ENCODE results near the gene INPP5D.

DNA sequence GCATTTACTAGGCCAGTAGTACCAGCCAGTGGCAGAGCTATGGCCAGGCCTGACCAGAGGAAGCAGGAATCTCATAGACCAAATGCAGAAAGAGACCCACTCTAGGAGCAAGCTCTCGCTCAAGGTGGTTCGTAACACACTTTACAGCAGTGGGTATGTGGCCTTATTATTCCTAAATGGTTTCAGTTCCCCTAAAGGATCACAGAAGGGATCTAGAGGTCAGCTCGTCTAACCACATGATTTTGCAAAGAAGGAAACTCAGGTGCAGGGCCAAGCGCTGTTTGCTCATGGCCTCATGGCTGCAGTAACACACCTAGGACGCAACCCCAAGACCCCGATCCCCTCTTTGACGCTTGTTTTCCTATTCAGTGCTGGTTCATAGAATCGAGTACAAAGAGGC, 125.8 kb downstream of the INPP5D start:
- TF ChIP-seq JUND (IDR thresholded peaks at IDR 0.05) (no peak), POLR2AphosphoS5 (IDR thresholded peaks at IDR 0.05; ENCODE audit: low read depth, low read length) (no peak), CHD2 (IDR thresholded peaks at IDR 0.05; ENCODE audit: low read length, partially characterized antibody) (no peak), RCOR1 (IDR thresholded peaks at IDR 0.05; ENCODE audit: low read length) (no peak), RAD21 (IDR thresholded peaks at IDR 0.05; ENCODE audit: low read length) (no peak)
- TF ChIP-seq, protein P1, sequence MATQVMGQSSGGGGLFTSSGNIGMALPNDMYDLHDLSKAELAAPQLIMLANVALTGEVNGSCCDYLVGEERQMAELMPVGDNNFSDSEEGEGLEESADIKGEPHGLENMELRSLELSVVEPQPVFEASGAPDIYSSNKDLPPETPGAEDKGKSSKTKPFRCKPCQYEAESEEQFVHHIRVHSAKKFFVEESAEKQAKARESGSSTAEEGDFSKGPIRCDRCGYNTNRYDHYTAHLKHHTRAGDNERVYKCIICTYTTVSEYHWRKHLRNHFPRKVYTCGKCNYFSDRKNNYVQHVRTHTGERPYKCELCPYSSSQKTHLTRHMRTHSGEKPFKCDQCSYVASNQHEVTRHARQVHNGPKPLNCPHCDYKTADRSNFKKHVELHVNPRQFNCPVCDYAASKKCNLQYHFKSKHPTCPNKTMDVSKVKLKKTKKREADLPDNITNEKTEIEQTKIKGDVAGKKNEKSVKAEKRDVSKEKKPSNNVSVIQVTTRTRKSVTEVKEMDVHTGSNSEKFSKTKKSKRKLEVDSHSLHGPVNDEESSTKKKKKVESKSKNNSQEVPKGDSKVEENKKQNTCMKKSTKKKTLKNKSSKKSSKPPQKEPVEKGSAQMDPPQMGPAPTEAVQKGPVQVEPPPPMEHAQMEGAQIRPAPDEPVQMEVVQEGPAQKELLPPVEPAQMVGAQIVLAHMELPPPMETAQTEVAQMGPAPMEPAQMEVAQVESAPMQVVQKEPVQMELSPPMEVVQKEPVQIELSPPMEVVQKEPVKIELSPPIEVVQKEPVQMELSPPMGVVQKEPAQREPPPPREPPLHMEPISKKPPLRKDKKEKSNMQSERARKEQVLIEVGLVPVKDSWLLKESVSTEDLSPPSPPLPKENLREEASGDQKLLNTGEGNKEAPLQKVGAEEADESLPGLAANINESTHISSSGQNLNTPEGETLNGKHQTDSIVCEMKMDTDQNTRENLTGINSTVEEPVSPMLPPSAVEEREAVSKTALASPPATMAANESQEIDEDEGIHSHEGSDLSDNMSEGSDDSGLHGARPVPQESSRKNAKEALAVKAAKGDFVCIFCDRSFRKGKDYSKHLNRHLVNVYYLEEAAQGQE (IDR thresholded peaks at IDR 0.05; ENCODE audit: low read depth, low read length) = no peak
- TF ChIP-seq, protein P2, sequence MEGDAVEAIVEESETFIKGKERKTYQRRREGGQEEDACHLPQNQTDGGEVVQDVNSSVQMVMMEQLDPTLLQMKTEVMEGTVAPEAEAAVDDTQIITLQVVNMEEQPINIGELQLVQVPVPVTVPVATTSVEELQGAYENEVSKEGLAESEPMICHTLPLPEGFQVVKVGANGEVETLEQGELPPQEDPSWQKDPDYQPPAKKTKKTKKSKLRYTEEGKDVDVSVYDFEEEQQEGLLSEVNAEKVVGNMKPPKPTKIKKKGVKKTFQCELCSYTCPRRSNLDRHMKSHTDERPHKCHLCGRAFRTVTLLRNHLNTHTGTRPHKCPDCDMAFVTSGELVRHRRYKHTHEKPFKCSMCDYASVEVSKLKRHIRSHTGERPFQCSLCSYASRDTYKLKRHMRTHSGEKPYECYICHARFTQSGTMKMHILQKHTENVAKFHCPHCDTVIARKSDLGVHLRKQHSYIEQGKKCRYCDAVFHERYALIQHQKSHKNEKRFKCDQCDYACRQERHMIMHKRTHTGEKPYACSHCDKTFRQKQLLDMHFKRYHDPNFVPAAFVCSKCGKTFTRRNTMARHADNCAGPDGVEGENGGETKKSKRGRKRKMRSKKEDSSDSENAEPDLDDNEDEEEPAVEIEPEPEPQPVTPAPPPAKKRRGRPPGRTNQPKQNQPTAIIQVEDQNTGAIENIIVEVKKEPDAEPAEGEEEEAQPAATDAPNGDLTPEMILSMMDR (IDR thresholded peaks at IDR 0.05) = no peak
